Chondrocyte (in vitro differentiated cells): ENCODE data around the gene ARHGAP31. TPM values are rescaled to one million over a fixed set of nuclear protein-coding genes. Genes with fewer than 3 reads are reported as not detected.

ENCODE experiments used
- DNase-seq: peaks from one replicate; pipeline ENCODE4 v3.0.0; 2021; ENCODE audit warnings: mixed read lengths, low spot score
- H3K27ac Mint-ChIP-seq: one replicate; pipeline ENCODE4 v1.8.0; 2021; ENCODE audit warnings: mild to moderate bottlenecking, moderate library complexity, mixed read lengths; ENCODE audit not compliant: unreplicated experiment
- H3K27me3 Mint-ChIP-seq: 2 replicates; pipeline ENCODE4 v1.8.0; 2021; ENCODE audit warnings: low read depth, mixed read lengths
- H3K36me3 Mint-ChIP-seq: 2 replicates; pipeline ENCODE4 v1.8.0; 2021; ENCODE audit warnings: low read depth, mixed read lengths
- H3K4me1 Mint-ChIP-seq: 2 replicates; pipeline ENCODE4 v1.8.0; 2021; ENCODE audit warnings: low read depth, mild to moderate bottlenecking, mixed read lengths
- H3K4me3 Mint-ChIP-seq: one replicate; pipeline ENCODE4 v1.8.0; 2021; ENCODE audit warnings: mild to moderate bottlenecking, moderate library complexity, mixed read lengths; ENCODE audit not compliant: unreplicated experiment
- H3K9me3 Mint-ChIP-seq: 2 replicates; pipeline ENCODE4 v1.8.0; 2021; ENCODE audit warnings: low read depth, mixed read lengths
- CTCF ChIP-seq: fragments of 200-600 bp; sonication (generic); IDR thresholded peaks from 2 replicates; pipeline ENCODE4 v1.5.0; 2021; ENCODE audit warnings: antibody characterized with exemption, mild to moderate bottlenecking, moderate library complexity
- total RNA-seq: library from RNA; stranded (reverse); gene quantifications from 3 replicates; pipeline ENCODE4 v1.2.1, GENCODE V29; 2021

ARHGAP31 gene
- total RNA-seq, 1 donor from 2014 or later, result 35.2 TPM

GRCh38 chr3:119322835-119323722 is 28.9 kb downstream of the ARHGAP31 start:
- H3K4me3 Mint-ChIP-seq, result peak overlapping the region; percentile 85
- H3K27ac Mint-ChIP-seq, result peak overlapping the region; percentile 95
- H3K4me1 Mint-ChIP-seq, result peaks cover 46% of the 10 kb centered on the region
- TF ChIP-seq CTCF, result peak; percentile 68
- DNase-seq, result peak; percentile 95
- H3K36me3 Mint-ChIP-seq, result no peaks in the 10 kb centered on the region
- no peaks in the 10 kb centered on the region for H3K9me3 Mint-ChIP-seq
- no peaks in the 10 kb centered on the region for H3K27me3 Mint-ChIP-seq

DNA sequence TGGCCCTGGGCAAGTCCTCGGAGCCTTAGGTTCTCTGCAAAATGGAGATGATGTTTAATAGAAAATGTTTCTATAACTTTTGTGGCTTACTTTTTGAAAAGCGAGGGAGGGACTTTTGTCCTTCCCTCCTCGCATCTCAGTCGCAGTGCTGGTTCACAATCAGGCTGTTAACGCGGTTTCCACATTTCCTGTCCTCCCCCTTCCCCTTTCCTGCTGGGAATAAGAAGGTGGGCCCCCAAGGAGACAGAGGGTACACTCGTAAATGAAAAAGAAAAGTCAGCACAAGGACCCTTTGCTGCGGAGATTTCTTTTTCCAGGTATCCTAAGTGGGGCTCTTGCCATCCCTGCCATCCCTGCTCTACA is 29.5 kb downstream of the ARHGAP31 start:
- H3K4me1 Mint-ChIP-seq, result peaks cover 44% of the 10 kb centered on the region
- no peaks in the 10 kb centered on the region for H3K9me3 Mint-ChIP-seq
- H3K27me3 Mint-ChIP-seq, result no peaks in the 10 kb centered on the region
- H3K27ac Mint-ChIP-seq, result peak overlapping the region; percentile 91
- DNase-seq, result no peak
- no peaks in the 10 kb centered on the region for H3K36me3 Mint-ChIP-seq
- TF ChIP-seq CTCF, result no peak
- peak overlapping the region; percentile 85 for H3K4me3 Mint-ChIP-seq

DNA sequence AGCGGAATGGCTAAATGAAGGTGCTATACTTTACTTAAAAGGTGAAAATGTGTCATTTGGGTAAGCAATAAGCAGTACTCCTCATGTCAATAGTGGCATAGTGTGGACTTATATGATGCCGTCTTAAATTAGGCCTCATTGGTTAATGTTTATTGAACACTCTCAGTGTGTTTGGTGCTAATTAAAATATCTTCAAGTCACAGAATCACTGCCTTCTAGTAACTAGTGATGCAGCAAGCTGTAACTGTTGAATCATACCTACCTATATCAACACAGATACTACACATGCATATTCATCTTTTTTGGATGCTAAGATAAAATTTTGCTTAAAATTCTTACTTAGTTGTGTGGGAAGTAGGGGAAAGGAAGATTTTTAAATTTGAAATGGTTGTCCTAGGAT is 30.7 kb downstream of the ARHGAP31 start:
- Mint-ChIP-seq H3K4me1 (peaks cover 42% of the 10 kb centered on the region), H3K27ac (no peak overlapping the region), H3K36me3 (peaks cover 2% of the 10 kb centered on the region), H3K4me3 (no peak overlapping the region), H3K9me3 (no peaks in the 10 kb centered on the region), H3K27me3 (no peaks in the 10 kb centered on the region)
- no peak for TF ChIP-seq CTCF
- DNase-seq, result no peak

DNA sequence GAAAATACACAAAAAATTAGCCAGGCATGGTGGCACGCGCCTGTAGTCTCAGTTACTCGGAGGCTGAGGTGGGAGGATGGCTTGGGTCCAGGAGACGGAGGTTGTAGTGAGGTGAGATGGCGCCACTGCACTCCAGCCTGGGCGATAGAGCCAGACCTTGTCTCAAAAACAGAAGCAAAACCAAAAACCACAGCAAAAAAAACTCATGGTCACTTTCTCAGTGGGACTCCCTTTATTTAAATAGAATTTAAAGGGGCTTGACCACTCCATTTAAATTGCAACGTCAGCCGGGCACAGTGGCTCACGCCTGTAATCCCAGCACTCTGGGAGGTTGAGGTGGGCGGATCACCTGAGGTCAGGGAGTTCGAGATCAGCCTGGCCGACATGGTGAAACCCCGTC is 32.8 kb downstream of the ARHGAP31 start:
- TF ChIP-seq CTCF, result no peak

DNA sequence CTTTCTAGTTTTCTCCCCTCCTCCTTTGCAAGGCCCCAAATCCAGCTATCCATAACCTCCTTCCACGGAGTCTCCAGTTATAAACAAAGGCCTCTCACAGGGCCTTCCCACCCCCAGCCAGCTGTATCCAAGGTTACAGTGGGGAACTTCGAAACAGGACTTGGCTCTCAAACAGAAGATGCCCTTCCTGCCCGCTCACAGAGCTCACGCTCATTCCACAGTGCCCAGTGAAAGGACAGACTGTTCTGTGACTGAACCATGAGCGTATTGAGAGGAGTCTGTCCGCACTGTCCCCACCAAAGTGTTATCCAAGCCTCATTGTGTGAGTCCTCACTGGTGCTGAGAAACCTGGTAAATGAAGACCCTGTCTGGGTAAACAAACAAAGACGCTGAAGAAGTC is 35.4 kb downstream of the ARHGAP31 start:
- no peak for TF ChIP-seq CTCF
- Mint-ChIP-seq H3K4me1 (peaks cover 14% of the 10 kb centered on the region), H3K4me3 (no peak overlapping the region), H3K27me3 (no peaks in the 10 kb centered on the region), H3K27ac (no peak overlapping the region), H3K36me3 (peaks cover 2% of the 10 kb centered on the region), H3K9me3 (no peaks in the 10 kb centered on the region)
- DNase-seq, result no peak

More for the DNA sequence above, 32.8 kb downstream of the ARHGAP31 start:
- no peak for DNase-seq
- H3K27me3 Mint-ChIP-seq, result no peaks in the 10 kb centered on the region
- peaks cover 2% of the 10 kb centered on the region for H3K36me3 Mint-ChIP-seq
- no peak overlapping the region for H3K4me3 Mint-ChIP-seq
- peaks cover 26% of the 10 kb centered on the region for H3K4me1 Mint-ChIP-seq
- H3K9me3 Mint-ChIP-seq, result no peaks in the 10 kb centered on the region
- H3K27ac Mint-ChIP-seq, result no peak overlapping the region
